SK-N-DZ (cell line): ENCODE measurements around the gene SPATA2L.

Source experiments
- DNase-seq: peaks from one replicate; pipeline ENCODE4 v3.0.0-alpha.2; 2015; ENCODE audit warnings: low spot score

Gene SPATA2L

DNA sequence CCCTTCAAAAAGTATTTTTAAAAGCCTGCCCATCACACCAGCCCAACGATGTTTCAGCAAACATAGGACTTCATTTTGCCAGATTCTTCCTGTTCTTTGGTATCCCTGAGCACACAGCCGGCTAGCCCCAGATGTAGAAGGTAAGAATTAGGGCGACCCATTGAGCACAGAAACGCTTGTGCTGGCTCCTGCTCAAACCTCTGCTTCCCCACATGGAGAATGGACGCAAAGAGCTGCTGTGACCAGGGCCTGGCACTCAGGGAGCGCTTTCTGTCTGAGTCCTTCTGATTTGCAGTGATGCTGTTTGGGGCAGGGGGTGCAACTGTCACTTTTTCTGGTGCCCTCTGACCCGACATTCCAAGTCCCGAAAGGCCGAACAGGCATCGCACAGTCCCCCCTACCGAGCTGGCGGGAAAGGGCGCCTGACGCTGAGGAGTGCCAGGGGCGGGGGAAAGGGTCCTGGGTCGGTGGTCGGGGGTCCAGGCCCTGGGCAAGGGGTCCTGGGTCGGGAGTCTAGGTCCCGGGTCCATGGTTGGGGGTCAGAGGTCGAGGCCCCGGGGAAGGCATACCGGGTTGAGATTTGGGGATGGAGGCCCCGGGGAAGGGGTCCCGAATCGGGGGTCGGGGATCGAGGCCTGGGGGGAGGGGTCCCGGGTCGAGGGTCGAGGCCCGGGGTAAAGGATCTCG lies 44.9 kb downstream of the SPATA2L start:
- DNase-seq, result no peak

DNA sequence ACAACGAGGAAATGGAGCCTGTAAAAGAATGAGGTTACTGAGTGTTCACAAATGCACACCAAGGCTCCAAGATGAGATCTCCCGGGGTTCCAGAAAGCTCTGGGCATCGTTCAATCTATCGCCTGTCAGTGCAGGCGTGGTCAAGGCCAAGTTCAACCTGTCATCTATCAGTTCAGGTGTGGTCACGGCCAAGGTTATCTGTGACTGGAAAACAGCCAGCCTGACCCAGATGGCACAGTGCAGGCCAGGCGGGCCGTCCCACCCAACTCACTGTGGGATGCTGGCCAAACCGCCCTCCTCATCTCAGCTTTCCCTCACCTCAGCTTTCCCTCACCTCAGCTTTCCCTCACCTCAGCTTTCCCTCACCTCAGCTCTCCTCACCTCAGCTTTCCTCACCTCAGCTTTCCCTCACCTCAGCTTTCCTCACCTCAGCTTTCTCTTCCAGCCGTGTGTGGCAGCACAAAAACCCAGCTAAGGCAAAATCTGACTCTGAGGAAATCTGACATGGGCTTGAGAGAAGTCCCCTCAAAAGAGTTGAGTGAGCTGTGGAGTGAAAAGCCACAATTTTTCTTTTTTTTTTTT lies 46.4 kb downstream of the SPATA2L start:
- no peak for DNase-seq

GRCh38 chr16:89653656-89654295 lies 47.7 kb downstream of the SPATA2L start:
- DNase-seq, result no peak

GRCh38 chr16:89651584-89651983 lies 49.9 kb downstream of the SPATA2L start:
- DNase-seq, result no peak

DNA sequence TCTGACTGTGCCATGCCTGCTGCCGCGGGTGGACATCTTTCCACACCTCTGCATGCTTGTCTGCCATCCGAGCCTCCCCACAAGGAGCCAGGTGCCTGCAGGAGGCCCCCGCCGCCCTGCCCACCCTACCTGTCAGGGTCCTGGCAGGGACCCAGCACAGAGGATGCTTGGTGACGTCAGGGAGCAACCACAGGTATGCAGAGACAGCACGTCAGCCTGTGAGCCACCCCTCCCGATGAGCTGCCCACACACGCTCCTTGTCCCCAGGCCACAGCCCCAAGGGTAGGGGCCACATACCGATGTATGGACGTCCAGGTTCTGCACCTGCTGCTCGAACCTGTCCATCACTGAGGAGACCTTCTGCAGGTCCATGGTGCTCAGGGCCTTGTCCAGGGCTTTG lies 54.6 kb downstream of the SPATA2L start:
- DNase-seq, result no peak
